Type B pancreatic cell (in vitro differentiated cells): ENCODE results near the gene MSI2. TPM values are rescaled to one million over a fixed set of nuclear protein-coding genes. Genes with fewer than 3 reads are reported as not detected.

ENCODE experiments used
- DNase-seq: peaks from one replicate; pipeline ENCODE4 v3.0.0; 2021; ENCODE audit warnings: mixed read lengths; ENCODE audit not compliant: unreplicated experiment; ENCODE audit errors: extremely low spot score
- H3K27ac Mint-ChIP-seq: 2 replicates; pipeline ENCODE4 v1.8.0; 2021; ENCODE audit warnings: mild to moderate bottlenecking, mixed read lengths
- H3K27me3 Mint-ChIP-seq: 2 replicates; pipeline ENCODE4 v1.8.0; 2021; ENCODE audit warnings: mixed read lengths
- H3K36me3 Mint-ChIP-seq: 2 replicates; pipeline ENCODE4 v1.8.0; 2021; ENCODE audit warnings: mixed read lengths
- H3K4me1 Mint-ChIP-seq: one replicate; pipeline ENCODE4 v1.8.0; 2021; ENCODE audit warnings: mixed read lengths; ENCODE audit not compliant: unreplicated experiment
- H3K4me3 Mint-ChIP-seq: 2 replicates; pipeline ENCODE4 v1.8.0; 2021; ENCODE audit warnings: mild to moderate bottlenecking, mixed read lengths
- H3K9me3 Mint-ChIP-seq: 2 replicates; pipeline ENCODE4 v1.8.0; 2021; ENCODE audit warnings: mixed read lengths
- total RNA-seq: library from RNA; stranded (reverse); gene quantifications from 2 replicates; pipeline ENCODE4 v1.2.1, GENCODE V29; 2021; ENCODE audit warnings: low replicate concordance
- TF ChIP-seq, protein P1 (sequence below): fragments of 200-600 bp; sonication (generic); conservative IDR thresholded peaks from 2 replicates; pipeline ENCODE4 v1.5.0; 2021; ENCODE audit warnings: antibody characterized with exemption, mild to moderate bottlenecking

MSI2 gene
- total RNA-seq, 1 donor from 2014 or later, result 158 TPM

GRCh38 chr17:57373048-57373447, 116.7 kb downstream of the MSI2 start:
- no peaks in the 10 kb centered on the region for H3K27me3 Mint-ChIP-seq
- TF ChIP-seq, protein P1, sequence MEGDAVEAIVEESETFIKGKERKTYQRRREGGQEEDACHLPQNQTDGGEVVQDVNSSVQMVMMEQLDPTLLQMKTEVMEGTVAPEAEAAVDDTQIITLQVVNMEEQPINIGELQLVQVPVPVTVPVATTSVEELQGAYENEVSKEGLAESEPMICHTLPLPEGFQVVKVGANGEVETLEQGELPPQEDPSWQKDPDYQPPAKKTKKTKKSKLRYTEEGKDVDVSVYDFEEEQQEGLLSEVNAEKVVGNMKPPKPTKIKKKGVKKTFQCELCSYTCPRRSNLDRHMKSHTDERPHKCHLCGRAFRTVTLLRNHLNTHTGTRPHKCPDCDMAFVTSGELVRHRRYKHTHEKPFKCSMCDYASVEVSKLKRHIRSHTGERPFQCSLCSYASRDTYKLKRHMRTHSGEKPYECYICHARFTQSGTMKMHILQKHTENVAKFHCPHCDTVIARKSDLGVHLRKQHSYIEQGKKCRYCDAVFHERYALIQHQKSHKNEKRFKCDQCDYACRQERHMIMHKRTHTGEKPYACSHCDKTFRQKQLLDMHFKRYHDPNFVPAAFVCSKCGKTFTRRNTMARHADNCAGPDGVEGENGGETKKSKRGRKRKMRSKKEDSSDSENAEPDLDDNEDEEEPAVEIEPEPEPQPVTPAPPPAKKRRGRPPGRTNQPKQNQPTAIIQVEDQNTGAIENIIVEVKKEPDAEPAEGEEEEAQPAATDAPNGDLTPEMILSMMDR, result no peak

GRCh38 chr17:57373756-57374155, 117.4 kb downstream of the MSI2 start:
- TF ChIP-seq, protein P1, result no peak
- Mint-ChIP-seq H3K4me1 (peaks cover 45% of the 10 kb centered on the region), H3K27me3 (no peaks in the 10 kb centered on the region), H3K9me3 (no peaks in the 10 kb centered on the region), H3K27ac (no peak overlapping the region), H3K36me3 (peaks cover 26% of the 10 kb centered on the region), H3K4me3 (no peak overlapping the region)
- no peak for DNase-seq

More at GRCh38 chr17:57373048-57373447, 116.7 kb downstream of the MSI2 start:
- peaks cover 25% of the 10 kb centered on the region for H3K36me3 Mint-ChIP-seq
- H3K4me3 Mint-ChIP-seq, result no peak overlapping the region
- H3K4me1 Mint-ChIP-seq, result peaks cover 46% of the 10 kb centered on the region
- H3K27ac Mint-ChIP-seq, result no peak overlapping the region
- H3K9me3 Mint-ChIP-seq, result no peaks in the 10 kb centered on the region
- DNase-seq, result no peak

DNA sequence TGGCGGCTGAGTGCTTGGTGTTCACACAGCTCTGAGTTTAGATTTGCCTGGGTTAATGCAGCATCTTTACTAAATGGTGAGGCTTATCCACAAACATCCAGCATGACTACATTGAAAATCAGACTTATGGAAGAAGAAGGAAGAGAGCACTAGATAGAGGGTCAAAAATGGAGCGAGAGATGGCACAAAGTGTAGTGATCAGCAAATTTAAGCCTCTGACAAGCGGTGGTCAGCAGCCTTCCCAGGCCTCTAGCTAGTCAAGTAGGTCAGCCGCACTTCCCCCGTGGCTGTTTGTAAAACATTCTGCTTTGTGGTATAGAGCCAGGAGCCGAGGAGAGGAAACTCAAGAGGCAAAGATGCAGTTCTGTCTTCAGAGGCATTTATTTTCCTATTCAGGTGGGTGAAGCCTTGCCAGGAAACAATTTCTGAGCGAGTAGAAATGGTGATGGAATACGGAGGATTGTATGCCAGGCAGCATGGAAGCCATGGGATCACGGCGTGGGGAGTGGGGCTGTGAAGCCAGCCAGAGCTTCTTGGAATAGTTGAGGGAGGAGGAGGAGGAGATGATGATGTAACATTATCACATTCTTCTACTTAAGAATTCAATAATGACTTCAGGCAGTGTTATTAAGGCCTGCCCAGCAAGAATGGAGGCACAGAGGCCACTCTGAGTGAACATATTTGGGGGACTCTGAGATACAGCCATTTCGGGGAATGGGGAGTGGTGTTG, 118.9 kb downstream of the MSI2 start:
- TF ChIP-seq, protein P1, result no peak
- Mint-ChIP-seq H3K27ac (peak overlapping the region; percentile 10), H3K36me3 (peaks cover 33% of the 10 kb centered on the region), H3K9me3 (no peaks in the 10 kb centered on the region), H3K27me3 (no peaks in the 10 kb centered on the region), H3K4me3 (peak overlapping the region; percentile 48), H3K4me1 (peaks cover 47% of the 10 kb centered on the region)
- no peak for DNase-seq

DNA sequence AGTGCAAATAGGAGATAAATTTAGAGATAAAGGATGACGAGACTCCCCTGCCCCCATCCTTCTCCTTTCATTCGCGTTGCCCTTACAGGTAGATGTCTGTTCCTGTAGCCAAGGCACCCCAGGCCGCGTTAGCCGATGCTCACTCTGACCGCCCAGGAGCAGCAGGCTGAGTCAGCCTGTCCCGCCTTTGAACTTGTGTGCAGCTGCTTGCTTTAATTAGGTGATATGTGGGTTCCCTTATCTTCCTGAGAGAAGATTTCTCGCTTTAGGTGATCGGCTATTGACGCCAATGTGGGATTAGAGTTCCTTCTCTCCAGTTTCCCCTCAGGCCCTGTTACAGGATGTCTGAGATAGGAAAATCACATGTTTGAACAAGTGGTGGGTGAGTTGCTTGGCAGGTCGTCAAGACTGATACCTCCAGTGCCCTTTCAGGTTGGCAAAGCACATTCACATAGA, 119.5 kb downstream of the MSI2 start:
- TF ChIP-seq, protein P1, result no peak
- DNase-seq, result no peak
- H3K27ac Mint-ChIP-seq, result peak overlapping the region; percentile 37
- H3K36me3 Mint-ChIP-seq, result peaks cover 33% of the 10 kb centered on the region
- H3K9me3 Mint-ChIP-seq, result no peaks in the 10 kb centered on the region
- H3K4me3 Mint-ChIP-seq, result peak overlapping the region; percentile 48
- no peaks in the 10 kb centered on the region for H3K27me3 Mint-ChIP-seq
- peaks cover 41% of the 10 kb centered on the region for H3K4me1 Mint-ChIP-seq

DNA sequence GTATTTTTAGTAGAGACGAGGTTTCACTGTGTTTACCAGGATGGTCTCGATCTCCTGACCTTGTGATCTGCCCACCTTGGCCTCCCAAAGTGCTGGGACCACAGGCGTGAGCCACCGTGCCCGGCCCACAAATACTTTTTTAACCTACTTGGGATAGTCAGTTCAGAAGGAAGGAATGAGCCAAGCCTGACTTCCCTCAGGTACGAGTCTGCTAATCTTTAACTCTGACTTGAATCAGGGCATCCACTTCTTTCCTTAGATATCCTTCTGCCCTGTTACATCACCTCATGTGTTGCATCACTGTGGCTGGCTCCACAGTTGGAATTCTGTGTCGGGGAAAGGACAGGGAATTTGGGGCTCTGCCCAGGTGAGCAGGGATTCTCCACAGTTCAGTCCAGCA, 120.8 kb downstream of the MSI2 start:
- H3K4me1 Mint-ChIP-seq, result peaks cover 38% of the 10 kb centered on the region
- H3K36me3 Mint-ChIP-seq, result peaks cover 37% of the 10 kb centered on the region
- H3K27ac Mint-ChIP-seq, result no peak overlapping the region
- H3K9me3 Mint-ChIP-seq, result no peaks in the 10 kb centered on the region
- no peak for DNase-seq
- TF ChIP-seq, protein P1, result no peak
- H3K27me3 Mint-ChIP-seq, result no peaks in the 10 kb centered on the region
- no peak overlapping the region for H3K4me3 Mint-ChIP-seq
